Mesendoderm (in vitro differentiated cells): Measurements from ENCODE around the gene GJB3.
"Not testable (repeated sequence)": the region's sequence is repeated elsewhere in the genome, so short reads cannot be mapped to it uniquely, and the experiment has no call there.

Source experiments
- DNase-seq: peaks from one replicate; pipeline ENCODE4 v3.0.0; 2013
- H2AK5ac ChIP-seq: 2 replicates; pipeline ENCODE4 v1.6.1; 2013; ENCODE audit warnings: low read length, inconsistent platforms
- H2BK120ac ChIP-seq: 2 replicates; pipeline ENCODE4 v1.6.1; 2013; ENCODE audit warnings: low read depth, mild to moderate bottlenecking, low read length, moderate library complexity, mixed read lengths
- H2BK15ac ChIP-seq: replicated peaks from 2 replicates; pipeline ENCODE4 v1.6.1; 2013; ENCODE audit warnings: low read depth, mild to moderate bottlenecking, moderate library complexity
- H2BK5ac ChIP-seq: 2 replicates; pipeline ENCODE4 v1.6.1; 2013; ENCODE audit warnings: low read length, inconsistent platforms
- H3K18ac ChIP-seq: 2 replicates; pipeline ENCODE4 v1.6.1; 2013; ENCODE audit warnings: mild to moderate bottlenecking, low read length, mixed read lengths
- H3K23ac ChIP-seq: one replicate; pipeline ENCODE4 v1.6.1; 2013; ENCODE audit warnings: low read length
- H3K27ac ChIP-seq: 2 replicates; pipeline ENCODE4 v1.5.1; 2013; ENCODE audit warnings: low read depth, mild to moderate bottlenecking, inconsistent platforms, low read length, moderate library complexity
- H3K27me3 ChIP-seq: 2 replicates; pipeline ENCODE4 v1.6.1; 2013; ENCODE audit warnings: low read length, control low read depth, mild to moderate bottlenecking, inconsistent platforms; ENCODE audit not compliant: insufficient read depth, poor library complexity
- H3K36me3 ChIP-seq: 2 replicates; pipeline ENCODE4 v1.6.1; 2013; ENCODE audit warnings: low read length, inconsistent platforms; ENCODE audit not compliant: control insufficient read depth, insufficient read depth
- H3K4ac ChIP-seq: one replicate; pipeline ENCODE4 v1.6.1; 2013; ENCODE audit warnings: low read depth, mild to moderate bottlenecking, low read length, moderate library complexity
- H3K4me1 ChIP-seq: 2 replicates; pipeline ENCODE4 v1.6.1; 2013; ENCODE audit warnings: low read depth, low read length, inconsistent platforms; ENCODE audit not compliant: control insufficient read depth
- H3K4me2 ChIP-seq: 2 replicates; pipeline ENCODE4 v1.6.1; 2013; ENCODE audit warnings: low read length
- H3K4me3 ChIP-seq: 2 replicates; pipeline ENCODE4 v1.5.1; 2013; ENCODE audit warnings: mild to moderate bottlenecking, low read length
- H3K56ac ChIP-seq: one replicate; pipeline ENCODE4 v1.6.1; 2013; ENCODE audit warnings: low read length
- H3K79me1 ChIP-seq: 2 replicates; pipeline ENCODE4 v1.6.1; 2013; ENCODE audit warnings: low read length, inconsistent platforms
- H3K79me2 ChIP-seq: 2 replicates; pipeline ENCODE4 v1.6.1; 2013; ENCODE audit warnings: mild to moderate bottlenecking, low read length; ENCODE audit not compliant: control insufficient read depth, insufficient read depth
- H3K9ac ChIP-seq: 2 replicates; pipeline ENCODE4 v1.6.1; 2013; ENCODE audit warnings: low read length, inconsistent platforms
- H4K5ac ChIP-seq: one replicate; pipeline ENCODE4 v1.6.1; 2013; ENCODE audit warnings: low read length
- H4K8ac ChIP-seq: one replicate; pipeline ENCODE4 v1.6.1; 2013; ENCODE audit warnings: low read depth, mild to moderate bottlenecking, control low read depth, low read length, moderate library complexity
- WGBS: extraction: QIAGEN DNeasy Blood & Tissue Kit; methylation state at CpG from one replicate; pipeline ENCODE4 v1.1.7; 2013; ENCODE audit warnings: low lambda C conversion rate, missing lambda C conversion rate; ENCODE audit not compliant: insufficient coverage; ENCODE audit errors: extremely low coverage; 5-methylcytosine and 5-hydroxymethylcytosine counted together

Gene GJB3

GRCh38 chr1:34808051-34808810 is 27.2 kb downstream of the GJB3 start:
- no peak for DNase-seq
- Histone ChIP-seq H3K56ac (no peak overlapping the region), H3K18ac (no peak overlapping the region), H2BK5ac (no peak overlapping the region), H4K8ac (no peak overlapping the region), H3K4ac (no peak overlapping the region), H3K4me2 (no peak overlapping the region), H3K27ac (no peak overlapping the region), H2BK15ac (no peak overlapping the region), H3K9ac (no peak overlapping the region), H2BK120ac (no peak overlapping the region), H3K27me3 (no peaks in the 10 kb centered on the region), H3K79me1 (no peaks in the 10 kb centered on the region), H3K36me3 (no peaks in the 10 kb centered on the region), H3K23ac (no peak overlapping the region), H4K5ac (no peak overlapping the region), H2AK5ac (no peak overlapping the region), H3K4me3 (no peak overlapping the region), H3K79me2 (no peaks in the 10 kb centered on the region), H3K4me1 (no peaks in the 10 kb centered on the region)
- WGBS: no CpG with 5 or more reads among the region's 9 CpGs

GRCh38 chr1:34810781-34811180 is 29.8 kb downstream of the GJB3 start:
- not testable (repeated sequence) for H3K4me3 ChIP-seq, H2AK5ac ChIP-seq, H4K8ac ChIP-seq, H3K27ac ChIP-seq, H2BK15ac ChIP-seq, H2BK5ac ChIP-seq, H3K79me2 ChIP-seq, H3K9ac ChIP-seq, H3K4me1 ChIP-seq, H3K4ac ChIP-seq, H3K4me2 ChIP-seq, H3K18ac ChIP-seq, H3K27me3 ChIP-seq, H3K36me3 ChIP-seq, H2BK120ac ChIP-seq, DNase-seq, H3K79me1 ChIP-seq, H3K23ac ChIP-seq, H4K5ac ChIP-seq, H3K56ac ChIP-seq
- WGBS: no CpG with 5 or more reads among the region's 3 CpGs

GRCh38 chr1:34816332-34816731 is 35.3 kb downstream of the GJB3 start:
- Histone ChIP-seq H3K79me2 (no peaks in the 10 kb centered on the region), H3K9ac (no peak overlapping the region), H2BK15ac (no peak overlapping the region), H3K4me3 (no peak overlapping the region), H3K4me1 (no peaks in the 10 kb centered on the region), H2AK5ac (no peak overlapping the region), H4K8ac (no peak overlapping the region), H3K4me2 (no peak overlapping the region), H3K36me3 (no peaks in the 10 kb centered on the region), H3K56ac (no peak overlapping the region), H4K5ac (no peak overlapping the region), H3K27me3 (no peaks in the 10 kb centered on the region), H3K79me1 (no peaks in the 10 kb centered on the region), H3K27ac (no peak overlapping the region), H2BK5ac (no peak overlapping the region), H3K18ac (no peak overlapping the region), H2BK120ac (no peak overlapping the region), H3K23ac (no peak overlapping the region), H3K4ac (no peak overlapping the region)
- DNase-seq: no peak

GRCh38 chr1:34816778-34817177 is 35.8 kb downstream of the GJB3 start:
- no peak overlapping the region for H4K8ac ChIP-seq
- no peak overlapping the region for H4K5ac ChIP-seq
- no peak overlapping the region for H3K4ac ChIP-seq
- H3K23ac ChIP-seq: no peak overlapping the region
- H3K18ac ChIP-seq: no peak overlapping the region
- no CpG with 5 or more reads among the region's 3 CpGs for WGBS
- no peak overlapping the region for H3K27ac ChIP-seq
- no peak overlapping the region for H3K56ac ChIP-seq
- no peak overlapping the region for H3K4me3 ChIP-seq
- H2BK15ac ChIP-seq: no peak overlapping the region
- DNase-seq: no peak
- no peak overlapping the region for H3K9ac ChIP-seq
- no peaks in the 10 kb centered on the region for H3K4me1 ChIP-seq
- H3K36me3 ChIP-seq: no peaks in the 10 kb centered on the region
- no peaks in the 10 kb centered on the region for H3K79me2 ChIP-seq
- H3K79me1 ChIP-seq: no peaks in the 10 kb centered on the region
- H2BK5ac ChIP-seq: no peak overlapping the region
- no peak overlapping the region for H2AK5ac ChIP-seq
- no peak overlapping the region for H2BK120ac ChIP-seq
- no peak overlapping the region for H3K4me2 ChIP-seq
- H3K27me3 ChIP-seq: no peaks in the 10 kb centered on the region

- H3K36me3 ChIP-seq, H3K9ac ChIP-seq, H2AK5ac ChIP-seq, H3K4me1 ChIP-seq, H3K18ac ChIP-seq, H3K79me2 ChIP-seq, H3K79me1 ChIP-seq, H3K23ac ChIP-seq, H2BK15ac ChIP-seq, H3K27me3 ChIP-seq, H4K8ac ChIP-seq, H3K56ac ChIP-seq, H3K4me2 ChIP-seq, H3K4me3 ChIP-seq, H2BK120ac ChIP-seq, H2BK5ac ChIP-seq, H4K5ac ChIP-seq, DNase-seq, H3K27ac ChIP-seq, H3K4ac ChIP-seq: not testable (repeated sequence)
- WGBS: no CpG with 5 or more reads among the region's 2 CpGs
These were observed 37.8 kb downstream of the GJB3 start for GRCh38 chr1:34818862-34819261.

- Histone ChIP-seq H3K23ac (no peak overlapping the region), H3K4me2 (no peak overlapping the region), H2BK5ac (no peak overlapping the region), H3K4me1 (no peaks in the 10 kb centered on the region), H3K18ac (no peak overlapping the region), H2BK15ac (no peak overlapping the region), H3K79me1 (no peaks in the 10 kb centered on the region), H3K27me3 (no peaks in the 10 kb centered on the region), H3K4ac (no peak overlapping the region), H2AK5ac (no peak overlapping the region), H4K8ac (no peak overlapping the region), H2BK120ac (no peak overlapping the region), H4K5ac (no peak overlapping the region), H3K56ac (no peak overlapping the region), H3K79me2 (no peaks in the 10 kb centered on the region), H3K4me3 (no peak overlapping the region), H3K36me3 (no peaks in the 10 kb centered on the region), H3K9ac (no peak overlapping the region), H3K27ac (no peak overlapping the region)
- WGBS: no CpG with 5 or more reads among the region's 3 CpGs
- DNase-seq: no peak
These were observed 41.2 kb downstream of the GJB3 start for GRCh38 chr1:34822202-34822601.
